Measurements from ENCODE around the gene DFFB. TPM values are rescaled to one million over a fixed set of nuclear protein-coding genes. Genes with fewer than 3 reads are reported as not detected.

DFFB gene
- total and polyA plus RNA-seq, 2 donors (not counting 3 experiments of a cell fraction or from before 2014, with no cell fraction given): 11.7 to 11.8 TPM

DNA sequence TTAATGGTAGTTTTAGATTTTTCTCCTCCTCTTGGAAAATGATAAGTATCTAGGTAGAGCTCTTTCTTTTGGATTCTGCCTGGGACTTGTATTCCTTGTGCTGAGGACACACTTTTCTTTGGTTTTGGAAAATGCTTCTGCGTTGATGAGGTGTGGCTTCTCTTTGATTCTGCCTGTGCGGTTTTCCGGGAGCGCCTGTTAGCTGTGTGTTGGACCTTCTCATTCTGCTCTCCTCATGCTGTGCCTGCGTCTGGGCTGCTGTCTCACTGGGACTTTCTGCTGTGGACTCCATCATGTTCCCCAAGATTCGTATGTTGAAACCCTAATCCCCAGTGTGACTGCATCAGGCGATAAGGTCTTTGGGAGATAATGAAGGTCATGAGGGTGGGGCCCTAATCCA lies 21.8 kb downstream of the DFFB start:
- no peak overlapping the region for H3K4me3 ChIP-seq (replicated peaks in 1 of 3; ENCODE audit: insufficient read depth in 1 of 3, low read depth in 1 of 3, low read length in 3 of 3)
- H3K27ac ChIP-seq (ENCODE audit: insufficient read depth, low read depth, low read length): no peak overlapping the region
- CTCF ChIA-PET: no interaction called here
- H2AFZ ChIP-seq (ENCODE audit: low read depth, low read length): no peak overlapping the region
- no TSS peak for BruUV-seq (replicated peaks)
- no peaks in the 10 kb centered on the region for H4K20me1 ChIP-seq (replicated peaks; ENCODE audit: control insufficient read depth, extremely low read depth, insufficient read depth, low read length)
- no peak overlapping the region for H3K9ac ChIP-seq (replicated peaks; ENCODE audit: extremely low read depth, insufficient read depth, low read length)
- no peaks in the 10 kb centered on the region for H3K9me1 ChIP-seq (replicated peaks; ENCODE audit: control insufficient read depth, extremely low read depth, insufficient read depth, low read length)
- dilution Hi-C loops (cut with MboI; ENCODE audit: extremely low pct_ligation_motif_present, low sequenced_read_pairs) (no loop called here), intact Hi-C loops (cut with micrococcal nuclease) (no loop called here)
- no peak overlapping the region for H3K4me2 ChIP-seq (ENCODE audit: insufficient read depth, low read length)
- DNase-seq (ENCODE audit: low read depth, low spot score) (no peak), FAIRE-seq (no peak)
- H3K9me3 ChIP-seq (replicated peaks; ENCODE audit: control insufficient read depth, insufficient read depth, low read length): peaks cover 4% of the 10 kb centered on the region
- TF ChIP-seq, protein P1, sequence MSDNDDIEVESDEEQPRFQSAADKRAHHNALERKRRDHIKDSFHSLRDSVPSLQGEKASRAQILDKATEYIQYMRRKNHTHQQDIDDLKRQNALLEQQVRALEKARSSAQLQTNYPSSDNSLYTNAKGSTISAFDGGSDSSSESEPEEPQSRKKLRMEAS (IDR thresholded peaks at IDR 0.05; ENCODE audit: insufficient read depth, insufficient read length): no peak
- TF ChIP-seq JUN (IDR thresholded peaks at IDR 0.05; ENCODE audit: borderline replicate concordance, insufficient read depth, insufficient read length, low read depth) (no peak), EZH2 (IDR thresholded peaks at IDR 0.05; ENCODE audit: borderline replicate concordance, low read depth, low read length, severe bottlenecking) (no peak), FOS (IDR thresholded peaks at IDR 0.05; ENCODE audit: borderline replicate concordance, insufficient read depth, low read length) (no peak), POLR2A (IDR thresholded peaks at IDR 0.05; ENCODE audit: low read depth, low read length) (no peak)
- TF ChIP-seq, protein P2, sequence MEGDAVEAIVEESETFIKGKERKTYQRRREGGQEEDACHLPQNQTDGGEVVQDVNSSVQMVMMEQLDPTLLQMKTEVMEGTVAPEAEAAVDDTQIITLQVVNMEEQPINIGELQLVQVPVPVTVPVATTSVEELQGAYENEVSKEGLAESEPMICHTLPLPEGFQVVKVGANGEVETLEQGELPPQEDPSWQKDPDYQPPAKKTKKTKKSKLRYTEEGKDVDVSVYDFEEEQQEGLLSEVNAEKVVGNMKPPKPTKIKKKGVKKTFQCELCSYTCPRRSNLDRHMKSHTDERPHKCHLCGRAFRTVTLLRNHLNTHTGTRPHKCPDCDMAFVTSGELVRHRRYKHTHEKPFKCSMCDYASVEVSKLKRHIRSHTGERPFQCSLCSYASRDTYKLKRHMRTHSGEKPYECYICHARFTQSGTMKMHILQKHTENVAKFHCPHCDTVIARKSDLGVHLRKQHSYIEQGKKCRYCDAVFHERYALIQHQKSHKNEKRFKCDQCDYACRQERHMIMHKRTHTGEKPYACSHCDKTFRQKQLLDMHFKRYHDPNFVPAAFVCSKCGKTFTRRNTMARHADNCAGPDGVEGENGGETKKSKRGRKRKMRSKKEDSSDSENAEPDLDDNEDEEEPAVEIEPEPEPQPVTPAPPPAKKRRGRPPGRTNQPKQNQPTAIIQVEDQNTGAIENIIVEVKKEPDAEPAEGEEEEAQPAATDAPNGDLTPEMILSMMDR (IDR thresholded peaks at IDR 0.05; ENCODE audit: extremely low read depth in 1 of 2, insufficient read depth in 1 of 2, low read depth in 1 of 2, low read length in 2 of 2): no peak
- H3K4me1 ChIP-seq (ENCODE audit: control insufficient read depth, extremely low read depth, insufficient read depth, low read length): no peaks in the 10 kb centered on the region
- POLR2A ChIA-PET: no interaction called here
- no peaks in the 10 kb centered on the region for H3K79me2 ChIP-seq (ENCODE audit: control insufficient read depth, insufficient read depth, low read length)
- peaks cover 0 to 10% of the 10 kb centered on the region in 2 experiments for H3K36me3 ChIP-seq (ENCODE audit: control insufficient read depth in 2 of 2, extremely low read depth in 1 of 2, insufficient read depth in 2 of 2, low read length in 2 of 2)
- no peaks in the 10 kb centered on the region for H3K27me3 ChIP-seq (ENCODE audit: control insufficient read depth in 2 of 2, insufficient read depth in 2 of 2, low read length in 2 of 2)
